PC-9 (cell line): ENCODE data around the gene ACOXL.

Experiments used
- CTCF ChIP-seq: fragments of 200-600 bp; sonication (generic); conservative IDR thresholded peaks from 2 replicates; pipeline ENCODE4 v1.6.1; 2017; ENCODE audit warnings: mixed run types, antibody characterized with exemption, mild to moderate bottlenecking, moderate library complexity
- EZH2 ChIP-seq: fragments of 200-600 bp; sonication (generic); IDR thresholded peaks from 2 replicates; pipeline ENCODE4 v1.8.0; 2017; ENCODE audit warnings: antibody characterized with exemption, low read depth

- TF ChIP-seq CTCF (no peak), EZH2 (no peak)
Observed at GRCh38 chr2:111048856-111049768, 316.7 kb downstream of the ACOXL start.
